ENCODE results near the gene ROR1.

The ROR1 gene

DNA sequence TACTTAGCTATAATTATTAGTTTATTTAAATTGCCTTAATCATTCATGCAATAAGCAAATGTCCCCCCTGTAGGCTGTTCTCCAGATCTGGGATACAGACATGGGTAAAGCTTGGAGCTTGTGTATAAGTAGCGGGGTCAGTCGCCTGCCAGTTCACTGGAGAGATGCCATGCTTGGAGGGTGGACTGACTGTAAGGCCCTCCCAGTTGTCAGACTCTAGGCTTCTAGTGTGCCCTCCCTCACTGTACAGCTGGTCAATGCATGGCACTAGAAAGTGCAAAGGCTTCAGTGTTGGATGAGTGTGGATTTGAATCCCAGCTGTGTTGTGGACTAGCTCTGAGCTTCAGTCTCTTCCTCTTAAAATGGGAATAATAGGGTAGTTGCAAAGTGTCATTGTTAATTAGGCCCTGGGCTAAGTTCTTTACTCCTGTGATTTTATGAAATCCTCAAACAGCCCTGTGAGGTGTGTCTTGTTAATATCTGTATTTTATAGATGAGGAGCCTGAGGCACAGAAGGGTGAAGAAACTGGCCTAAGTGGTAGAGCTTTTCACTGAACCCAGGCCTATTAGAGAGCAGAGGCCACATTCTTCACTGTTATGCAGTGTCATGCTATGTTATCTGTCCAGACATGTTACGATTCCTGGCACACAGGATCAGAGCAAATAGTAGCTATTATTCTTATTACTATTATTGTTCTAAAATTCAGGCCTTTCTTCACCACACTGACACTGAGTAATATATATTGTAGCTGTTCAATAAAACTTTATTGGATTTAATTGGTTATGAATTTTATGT is 85.9 kb downstream of the ROR1 start:
- no peak for DNase-seq

DNA sequence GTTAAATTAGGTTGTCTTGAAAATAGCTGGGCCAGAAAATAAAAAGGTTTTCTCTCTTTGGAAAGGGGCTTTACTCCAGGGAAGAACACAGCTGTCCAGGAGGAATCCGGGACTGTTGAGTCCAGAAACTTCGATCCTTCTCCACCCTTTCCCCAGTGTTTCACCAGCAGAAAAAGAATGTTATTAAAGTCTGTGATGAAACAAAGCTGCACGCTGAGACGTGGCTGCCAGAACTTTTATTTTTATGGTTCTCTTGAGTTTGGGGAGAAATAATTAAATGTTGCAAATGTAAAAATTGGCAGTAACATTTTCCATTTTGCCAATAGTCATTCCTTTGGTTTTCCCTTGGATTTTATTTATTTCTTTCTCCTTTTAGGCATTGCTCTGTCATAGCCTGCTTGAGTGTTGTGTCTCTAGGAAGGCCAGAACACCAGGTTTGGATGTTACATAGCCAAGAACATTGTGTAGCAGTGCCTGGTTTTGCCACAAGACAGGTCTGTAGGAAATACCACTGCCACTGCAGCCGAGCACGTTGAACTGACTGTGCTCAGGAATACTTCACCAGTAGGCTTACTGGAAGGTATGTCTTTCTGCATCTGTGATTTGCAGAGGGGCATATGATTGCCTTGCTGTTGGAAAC is 87.4 kb downstream of the ROR1 start:
- no peak for DNase-seq

DNA sequence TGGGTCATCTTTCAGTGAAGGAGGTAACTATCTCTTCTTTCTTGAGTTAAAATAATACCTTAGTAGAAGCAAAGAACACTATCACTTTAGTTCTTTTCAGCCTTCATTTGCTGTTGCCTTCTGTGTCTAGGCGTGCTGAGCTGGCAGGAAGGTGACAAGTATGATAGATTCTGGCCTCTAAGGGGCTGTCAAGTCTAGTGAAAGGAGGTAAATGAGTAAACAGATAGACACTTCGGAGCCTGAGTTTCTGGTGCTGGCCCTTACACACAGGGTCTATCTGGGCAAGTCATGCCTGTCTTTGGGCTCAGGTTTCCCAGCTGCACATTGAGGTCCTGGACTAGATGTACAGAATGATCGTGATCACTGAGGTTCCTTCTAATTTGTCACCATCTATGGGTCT is 89.3 kb downstream of the ROR1 start:
- no peak for DNase-seq

DNA sequence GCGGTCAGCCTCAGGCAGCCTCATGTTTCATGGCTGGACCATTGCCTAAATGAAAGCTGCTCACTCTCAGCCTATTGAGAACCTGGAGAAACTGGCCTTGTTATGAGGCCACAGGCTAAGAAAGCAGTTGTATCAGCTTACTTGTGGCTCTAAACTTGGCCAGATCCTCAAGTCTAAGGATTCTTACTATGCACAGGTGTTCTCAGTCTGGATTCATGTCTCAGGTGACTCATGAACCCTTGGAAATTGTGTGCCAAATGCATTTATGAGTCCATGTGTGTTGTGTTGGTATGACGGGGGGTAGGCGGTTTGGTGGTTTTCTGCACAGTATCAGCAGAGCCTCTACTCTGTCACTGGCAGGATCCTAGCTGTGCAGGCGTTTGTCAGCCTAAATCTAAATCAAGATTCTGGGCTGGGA is 90.4 kb downstream of the ROR1 start:
- no peak for DNase-seq

DNA sequence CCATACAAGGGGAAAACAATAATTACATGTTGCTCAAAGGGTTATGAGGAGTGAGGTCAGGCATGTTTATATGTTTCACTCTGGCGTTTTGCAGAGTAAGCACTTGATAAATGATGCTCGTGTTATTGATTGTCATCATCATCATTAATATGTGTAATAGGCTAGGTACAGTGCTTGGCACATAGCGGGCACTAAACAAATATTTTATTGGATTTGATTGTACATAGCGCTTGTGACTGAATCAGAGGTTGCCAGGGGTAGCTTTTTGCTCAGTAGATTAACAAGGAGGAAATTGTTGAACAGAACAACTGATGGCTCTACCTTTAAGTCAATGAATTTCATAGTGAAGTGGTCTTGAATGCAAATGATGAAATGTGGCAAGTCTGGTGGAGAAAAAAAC is 91.7 kb downstream of the ROR1 start:
- no peak for DNase-seq

DNA sequence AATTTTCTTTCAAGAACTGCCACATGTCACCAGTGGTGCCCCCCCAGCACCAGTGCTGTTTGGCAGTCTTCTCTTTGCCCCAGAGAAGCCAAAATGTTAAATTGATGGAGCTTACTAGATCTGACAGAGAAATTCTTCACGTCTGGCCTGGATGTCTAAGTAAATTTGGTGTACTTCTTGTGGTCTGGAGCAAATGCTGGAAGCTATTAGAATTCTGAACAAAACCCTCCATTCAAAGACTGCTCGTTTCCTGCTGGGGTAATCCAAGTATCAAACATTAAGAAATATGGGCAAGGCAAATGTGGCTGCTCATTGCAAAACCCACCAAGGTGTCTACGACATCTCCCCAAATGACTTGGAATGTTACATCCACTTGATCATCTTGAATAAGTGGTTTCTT is 92.3 kb downstream of the ROR1 start:
- no peak for DNase-seq

DNA sequence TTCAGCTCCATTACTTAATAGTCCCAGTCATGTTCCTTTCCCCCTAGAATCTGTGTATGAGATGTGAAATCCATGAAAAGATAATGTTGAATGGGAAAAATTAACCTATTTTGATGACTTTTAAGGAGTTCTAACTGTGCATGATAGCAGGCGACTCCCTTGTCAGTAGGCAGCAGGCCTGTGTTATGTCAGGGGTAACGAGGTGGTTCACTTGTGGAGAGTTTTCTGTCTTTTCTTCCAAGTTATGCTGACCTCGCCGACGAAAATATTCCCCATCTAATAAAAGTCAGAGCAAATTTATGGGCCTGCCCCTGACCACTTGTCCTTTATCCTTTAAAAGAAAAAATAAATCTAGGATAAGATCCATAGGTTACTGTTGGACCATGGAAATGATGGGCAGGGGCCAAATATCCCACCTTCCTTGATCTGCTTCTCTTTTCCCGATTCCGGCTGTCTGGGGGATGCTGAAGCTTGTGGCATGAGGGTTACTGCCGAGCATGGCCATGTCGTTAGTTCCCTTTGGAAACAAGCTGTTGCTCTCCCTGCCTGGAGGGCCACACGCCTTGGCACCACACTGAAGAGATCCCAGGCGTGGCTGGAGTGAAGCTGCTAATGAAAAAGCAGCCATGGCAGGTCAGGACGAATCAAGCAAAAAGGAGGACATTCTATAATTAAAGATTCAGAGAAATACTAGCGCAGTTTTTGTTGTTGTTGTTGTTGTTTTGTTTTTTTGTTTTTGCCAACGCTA is 93.8 kb downstream of the ROR1 start:
- no peak for DNase-seq

DNA sequence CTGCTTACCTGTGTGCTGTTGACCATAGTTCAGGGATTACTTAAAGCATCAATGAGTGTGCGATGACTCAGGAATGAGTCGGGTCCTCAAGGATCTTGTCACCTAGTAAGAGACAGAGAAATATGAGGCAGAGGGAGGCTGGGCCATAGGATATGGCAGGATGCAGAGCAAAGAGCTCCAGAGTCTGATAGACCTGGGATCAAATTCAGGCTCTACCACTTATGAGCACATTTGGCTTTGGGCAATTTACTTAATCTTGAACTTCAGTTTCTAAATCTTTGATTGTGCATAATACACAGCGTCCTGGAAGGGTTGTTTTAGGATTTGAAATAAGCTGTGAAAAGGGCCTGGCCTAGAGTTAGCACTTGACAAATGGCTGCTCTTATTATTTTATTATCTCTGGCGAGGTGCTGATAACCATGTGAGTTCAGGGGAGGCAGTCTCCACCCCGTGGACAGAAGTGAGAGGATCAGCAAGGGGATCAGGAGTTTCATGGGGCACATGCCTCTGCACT is 94.5 kb downstream of the ROR1 start:
- DNase-seq, result peak; percentile 62

DNA sequence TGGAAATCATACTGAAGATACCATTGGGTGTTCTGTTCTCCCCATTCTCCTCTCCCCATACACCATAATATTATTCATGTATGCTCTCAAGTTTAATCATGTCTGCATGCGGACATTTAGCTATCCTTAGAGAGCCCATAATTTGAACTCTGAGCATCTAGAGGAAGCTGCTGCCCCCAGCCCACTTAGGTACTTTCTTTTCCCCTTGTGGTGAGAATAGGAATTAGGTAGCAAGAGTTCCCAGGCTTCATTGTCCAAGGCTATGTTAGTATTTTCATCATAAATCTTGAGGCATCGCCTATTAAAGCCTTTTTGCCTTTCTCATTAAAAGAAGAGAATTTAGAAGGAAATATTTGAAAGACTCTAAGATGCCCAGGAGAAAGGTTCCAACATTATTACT is 96.3 kb downstream of the ROR1 start:
- no peak for DNase-seq

DNA sequence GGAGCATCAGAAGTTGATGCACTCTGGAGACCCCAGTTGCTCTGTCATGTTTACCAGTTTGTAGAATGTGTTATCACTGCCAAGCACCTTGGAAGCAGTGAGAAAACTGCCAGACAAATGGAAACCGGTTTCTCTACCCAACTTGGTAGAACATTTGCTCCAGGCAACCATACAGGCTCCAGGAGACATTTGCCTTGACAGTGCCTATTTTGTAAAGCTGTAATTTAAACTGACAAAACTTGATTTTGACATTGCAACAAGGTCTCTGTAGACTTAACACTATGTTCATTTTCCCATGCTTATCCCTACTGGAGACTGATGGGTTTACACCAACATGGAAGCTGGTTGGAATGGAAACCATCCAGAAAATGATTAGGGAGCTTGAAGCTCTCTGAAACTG is 97.6 kb downstream of the ROR1 start:
- no peak for DNase-seq

DNA sequence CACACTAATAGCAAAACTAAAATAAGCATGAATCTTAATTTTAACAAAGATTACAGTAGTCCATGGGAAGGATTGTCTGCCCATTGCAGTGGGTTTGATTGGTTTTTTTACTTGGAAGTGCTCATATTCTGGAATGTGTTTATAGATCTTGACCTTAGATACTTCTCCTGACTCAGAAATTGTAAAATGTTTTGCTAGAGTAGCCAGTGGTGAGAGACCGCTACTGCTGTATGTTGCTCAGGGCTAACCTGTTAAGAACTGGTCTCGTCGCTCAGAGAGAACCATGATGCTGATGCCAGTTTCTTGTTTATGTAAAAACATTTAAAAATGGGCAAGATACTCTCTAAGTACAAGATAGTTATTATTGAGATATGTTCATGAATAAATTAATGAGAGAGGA is 99.9 kb downstream of the ROR1 start:
- DNase-seq, result peak; percentile 44

DNA sequence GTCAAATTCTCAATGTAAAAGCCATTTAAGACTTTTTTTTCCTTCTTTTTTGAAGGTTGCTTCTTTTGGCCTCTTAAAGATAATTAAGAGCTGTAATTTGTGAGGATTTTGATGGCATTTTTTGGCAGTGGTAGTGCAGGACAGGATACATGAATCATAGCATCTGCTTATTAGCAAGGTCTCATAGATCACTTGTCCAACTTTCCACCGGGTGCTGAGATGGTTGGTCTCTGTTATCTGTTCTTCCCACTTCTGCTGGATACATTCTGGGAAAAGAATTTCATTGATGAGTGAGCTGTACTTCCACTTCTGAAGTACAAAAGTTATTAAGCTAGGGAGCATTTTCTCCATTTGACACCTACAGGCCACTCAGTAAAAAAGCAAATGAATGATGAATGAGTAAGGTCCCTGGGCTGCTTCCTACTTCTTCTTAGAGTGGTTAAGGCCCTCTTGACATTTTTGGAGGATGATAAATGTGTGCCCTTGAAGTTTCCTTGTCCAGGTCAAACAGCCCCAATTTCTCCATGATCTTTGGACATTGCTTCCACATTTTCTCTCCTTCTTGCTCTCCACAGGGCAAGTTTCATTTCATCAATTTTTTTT is 100.6 kb downstream of the ROR1 start:
- peak; percentile 41 for DNase-seq

DNA sequence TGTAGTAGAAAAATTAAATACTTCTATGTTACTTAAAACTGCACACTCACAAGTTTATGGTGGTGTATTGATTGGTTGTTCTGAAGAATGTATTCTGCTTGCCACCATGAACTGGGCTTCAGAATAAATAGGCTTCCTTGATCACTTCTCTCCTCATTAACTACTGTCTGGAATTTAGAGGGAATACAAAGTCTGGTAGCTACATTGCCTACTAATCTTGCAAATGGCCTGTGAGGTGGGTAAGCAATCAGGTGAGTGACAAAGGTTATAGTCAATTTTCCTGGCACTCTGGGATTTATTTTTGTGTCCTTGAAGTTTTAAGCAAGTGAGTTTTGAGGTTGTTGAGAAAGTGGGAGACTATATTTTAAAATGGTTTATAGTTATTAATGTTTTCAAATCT is 101.8 kb downstream of the ROR1 start:
- no peak for DNase-seq

DNA sequence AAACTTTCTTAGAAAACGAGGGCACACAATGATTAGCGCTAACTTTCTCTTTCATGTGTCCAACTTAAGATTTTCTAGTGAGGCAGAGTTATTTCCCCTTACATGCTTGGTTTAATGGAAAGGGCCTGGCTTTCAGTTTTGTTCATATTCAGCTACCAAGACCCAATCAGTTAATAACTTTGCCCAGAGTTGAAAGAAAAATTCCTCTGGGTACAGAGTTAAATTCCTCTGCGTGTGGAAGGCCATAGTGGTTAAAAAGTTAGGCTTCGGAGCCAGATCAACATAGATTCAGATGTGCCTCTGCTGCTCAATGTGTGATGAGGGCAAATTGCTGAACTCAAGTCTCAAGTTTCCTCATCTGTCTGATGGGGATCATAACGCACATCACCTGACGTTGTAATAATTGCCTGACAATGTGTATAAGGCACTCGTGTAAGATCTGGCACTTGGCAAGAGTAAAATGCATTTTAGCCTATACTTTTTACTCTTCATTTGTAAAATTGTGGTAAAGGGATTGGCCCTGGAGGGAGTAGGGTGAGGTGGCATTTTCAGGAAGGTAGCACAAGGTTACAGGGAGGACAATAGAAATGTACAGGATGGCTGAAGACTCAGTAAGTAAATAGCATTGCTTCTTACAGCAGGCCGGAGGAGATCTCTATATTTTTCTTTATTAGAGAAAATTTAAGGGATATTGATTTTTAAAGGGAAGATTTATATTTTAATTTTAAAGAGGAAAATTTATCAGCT is 103.4 kb downstream of the ROR1 start:
- DNase-seq, result no peak

DNA sequence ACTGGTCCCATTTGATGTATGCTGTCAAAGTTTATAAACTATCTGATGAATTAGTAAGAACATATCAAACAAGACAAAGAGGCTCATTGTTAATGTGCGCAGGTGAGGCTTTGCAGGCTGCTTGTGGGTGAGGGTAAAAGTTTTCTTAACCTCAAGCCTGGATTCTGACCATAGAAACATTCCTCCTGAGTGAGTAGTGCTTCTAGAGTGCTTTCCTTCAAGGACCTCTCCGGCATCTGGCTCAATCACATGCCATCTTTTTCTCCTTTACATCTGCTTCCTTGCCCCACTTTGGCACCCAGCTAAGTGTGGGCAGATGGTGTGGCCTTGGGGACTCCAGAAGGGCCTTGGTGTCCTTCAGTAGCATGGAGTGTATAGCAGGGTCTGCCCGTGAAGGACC is 104.0 kb downstream of the ROR1 start:
- DNase-seq, result peak; percentile 53

DNA sequence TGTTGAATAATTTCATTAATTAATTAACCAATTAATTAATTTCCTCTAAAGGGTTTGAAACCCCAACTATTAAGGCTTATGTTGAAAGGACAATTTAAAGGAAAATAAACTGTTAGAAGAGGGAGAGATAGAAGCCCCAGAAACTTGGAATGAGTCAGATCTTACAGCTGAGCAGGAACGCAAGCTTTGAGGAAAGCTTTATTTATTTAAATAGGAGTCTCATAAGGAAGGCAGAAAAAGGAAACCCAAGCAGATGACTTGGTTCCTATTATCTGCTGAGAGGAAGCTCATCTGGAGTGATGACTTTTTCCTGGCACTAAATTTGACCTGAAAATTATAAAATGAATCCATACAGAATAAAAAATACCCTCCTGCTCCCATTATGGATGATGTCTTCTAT is 105.1 kb downstream of the ROR1 start:
- peak; percentile 41 for DNase-seq

DNA sequence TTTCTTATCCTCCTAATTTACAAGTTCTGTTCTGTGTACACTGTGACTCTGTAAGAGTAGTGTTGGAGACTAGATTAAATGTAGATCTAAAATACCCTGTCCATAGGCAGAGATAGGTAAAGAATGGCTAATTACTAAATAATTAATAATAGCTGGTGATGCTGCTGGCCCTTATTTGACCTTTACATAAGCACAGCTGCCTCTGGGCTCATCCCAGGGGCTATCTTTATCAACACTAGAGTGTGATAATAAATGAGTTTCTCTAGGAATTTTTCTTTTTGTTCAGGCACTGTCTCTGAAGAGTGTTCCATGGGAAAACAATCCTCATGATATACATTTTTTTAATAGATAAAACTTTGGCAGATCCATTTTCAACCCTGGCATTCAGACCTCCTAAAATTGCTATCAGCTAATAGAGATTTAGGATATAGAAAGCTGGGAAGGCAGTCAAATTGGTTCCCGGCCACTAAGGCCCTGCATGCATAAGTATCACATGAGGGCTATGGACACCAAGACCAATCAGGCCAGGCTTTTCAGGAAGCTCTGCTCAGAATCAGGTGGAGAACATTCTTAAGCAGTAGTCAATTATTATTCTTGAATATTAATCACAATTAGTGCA is 107.2 kb downstream of the ROR1 start:
- no peak for DNase-seq

DNA sequence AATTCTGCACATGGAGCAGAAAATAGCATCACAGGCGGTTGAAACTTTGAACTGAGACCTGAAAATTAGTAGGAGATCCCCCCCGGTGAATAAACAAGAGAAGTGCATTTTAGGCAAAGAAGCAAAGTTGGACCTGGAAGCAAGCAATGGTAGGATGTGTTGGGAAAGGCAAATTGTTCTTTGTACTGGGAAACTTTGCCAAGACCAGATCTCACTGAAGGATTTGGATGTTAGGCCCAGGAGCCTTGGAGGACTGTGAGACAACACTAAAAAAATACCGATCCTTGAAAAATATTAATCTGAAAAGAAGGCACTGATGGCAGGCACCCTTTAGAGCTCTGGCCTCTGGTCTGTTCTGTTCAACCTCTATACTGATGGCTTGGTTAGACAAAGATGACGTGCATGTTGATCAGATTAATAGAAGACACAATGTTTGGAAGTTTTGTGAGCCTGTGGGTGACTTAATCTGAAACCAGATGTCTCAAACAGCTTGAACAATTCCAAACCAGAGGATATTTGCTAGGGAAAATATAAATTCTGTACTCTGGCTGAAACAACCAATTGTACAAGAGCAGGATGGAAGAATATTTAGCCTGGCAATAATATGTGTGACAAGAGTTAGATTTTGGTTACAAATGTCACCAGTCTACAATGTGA is 108.4 kb downstream of the ROR1 start:
- no peak for DNase-seq

DNA sequence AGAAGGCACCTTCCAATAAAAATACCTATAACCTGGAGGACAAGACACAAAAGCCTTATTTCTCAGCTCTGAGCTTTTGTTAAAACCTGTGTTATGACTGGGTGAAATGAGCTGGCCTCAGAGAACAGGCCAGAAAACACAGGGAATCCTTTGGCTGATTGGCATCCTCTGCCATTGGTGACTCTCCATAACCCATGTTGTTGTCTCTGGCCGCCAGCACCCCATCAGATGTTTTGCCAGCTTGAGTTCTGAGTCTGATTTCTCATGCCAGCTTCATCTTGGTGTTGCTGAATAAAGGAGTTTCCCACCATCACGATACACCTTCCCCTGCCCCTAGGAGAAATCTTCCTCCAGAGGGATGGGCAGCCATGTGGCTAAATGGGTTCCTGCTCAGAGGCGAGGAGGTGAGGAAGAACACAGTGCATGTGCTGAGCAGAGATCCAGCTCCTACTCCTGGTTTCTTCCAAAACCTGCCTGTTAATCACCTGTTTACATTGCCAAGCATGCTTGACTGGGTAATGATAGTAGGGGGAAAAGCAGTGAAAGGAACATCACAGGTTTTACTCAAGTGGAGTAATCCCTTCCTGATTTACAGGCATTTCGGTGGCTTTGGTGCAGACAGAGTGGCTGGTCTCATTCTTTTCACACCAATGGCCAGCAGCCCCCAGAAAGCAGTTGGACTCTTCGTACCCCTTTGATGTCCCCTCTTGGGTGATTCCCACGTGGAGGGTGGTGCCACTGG is 109.8 kb downstream of the ROR1 start:
- DNase-seq, result no peak

DNA sequence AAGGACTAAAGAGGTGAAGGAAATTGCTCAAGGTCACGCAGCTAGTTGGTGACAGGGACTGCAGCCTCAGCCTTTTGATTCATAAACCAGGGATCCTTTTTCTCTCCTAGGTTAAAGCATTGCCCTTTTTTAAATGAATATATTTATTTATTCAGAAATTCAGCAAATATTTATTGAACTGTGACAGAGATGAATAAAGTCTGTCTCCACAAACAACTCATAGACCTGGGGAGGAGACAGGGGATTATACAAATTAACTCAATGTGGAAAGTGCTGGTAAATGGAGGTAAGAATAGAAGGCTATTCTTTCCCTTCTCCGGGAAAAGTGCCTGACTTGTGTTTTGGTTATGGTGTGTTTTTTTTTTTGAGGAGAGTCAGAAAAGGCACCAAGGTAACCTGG is 110.7 kb downstream of the ROR1 start:
- no peak for DNase-seq

DNA sequence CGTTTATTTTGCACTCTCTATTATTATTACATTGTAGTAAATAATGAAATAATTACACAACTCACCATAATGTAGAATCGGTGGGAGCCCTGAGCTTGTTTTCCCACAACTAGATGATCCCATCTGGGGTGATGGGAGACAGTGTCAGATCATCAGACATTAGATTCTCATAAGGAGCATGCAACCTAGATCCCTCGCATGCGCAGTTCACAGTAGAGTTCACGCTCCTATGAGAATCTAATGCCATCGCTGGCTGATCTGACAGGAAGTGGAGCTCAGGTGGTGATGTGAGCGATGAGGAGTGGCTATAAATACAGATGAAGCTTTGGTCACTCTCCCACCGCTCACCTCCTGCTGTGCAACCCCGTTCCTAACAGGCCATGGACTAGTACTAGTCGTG is 112.1 kb downstream of the ROR1 start:
- no peak for DNase-seq
